Mammary epithelial cell (primary cell): Measurements from ENCODE around the gene CTBP2.

ENCODE experiments used
- EZH2 ChIP-seq: IDR thresholded peaks from 2 replicates; pipeline ENCODE4 v1.6.1; 2012; ENCODE audit warnings: low read length, inconsistent platforms, borderline replicate concordance
- TF ChIP-seq, protein P1 (sequence below), 2 donors: IDR thresholded peaks in 1 of 2; conservative IDR thresholded peaks in 1 of 2; 2 replicates each; pipeline ENCODE4 v1.5.1; 2011 to 2012; ENCODE audit warnings: inconsistent platforms in 2 of 2, low read length in 2 of 2, mild to moderate bottlenecking in 2 of 2, control low read depth in 1 of 2, low read depth in 1 of 2; ENCODE audit not compliant: insufficient read depth in 1 of 2; ENCODE audit errors: extremely low read depth in 1 of 2

DNA sequence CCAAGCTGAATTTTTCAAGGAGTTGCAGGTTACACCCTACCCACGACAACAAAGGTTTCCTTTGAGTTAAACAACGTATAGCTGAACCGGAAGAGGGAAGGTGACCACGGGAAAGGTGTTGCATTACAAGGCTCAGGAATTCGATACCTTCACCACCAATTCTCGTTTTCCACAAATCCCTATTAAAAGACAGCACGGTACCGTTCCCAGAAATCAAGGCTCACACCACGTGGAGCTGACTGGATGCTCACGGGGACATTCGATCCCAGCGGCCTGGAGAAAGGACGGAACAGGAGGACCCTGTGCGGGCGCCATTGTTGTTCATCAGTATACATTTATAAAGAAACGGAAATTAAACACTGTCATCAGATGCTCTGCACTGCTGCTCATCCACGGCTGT lies 56.4 kb downstream of the CTBP2 start:
- TF ChIP-seq, protein P1, sequence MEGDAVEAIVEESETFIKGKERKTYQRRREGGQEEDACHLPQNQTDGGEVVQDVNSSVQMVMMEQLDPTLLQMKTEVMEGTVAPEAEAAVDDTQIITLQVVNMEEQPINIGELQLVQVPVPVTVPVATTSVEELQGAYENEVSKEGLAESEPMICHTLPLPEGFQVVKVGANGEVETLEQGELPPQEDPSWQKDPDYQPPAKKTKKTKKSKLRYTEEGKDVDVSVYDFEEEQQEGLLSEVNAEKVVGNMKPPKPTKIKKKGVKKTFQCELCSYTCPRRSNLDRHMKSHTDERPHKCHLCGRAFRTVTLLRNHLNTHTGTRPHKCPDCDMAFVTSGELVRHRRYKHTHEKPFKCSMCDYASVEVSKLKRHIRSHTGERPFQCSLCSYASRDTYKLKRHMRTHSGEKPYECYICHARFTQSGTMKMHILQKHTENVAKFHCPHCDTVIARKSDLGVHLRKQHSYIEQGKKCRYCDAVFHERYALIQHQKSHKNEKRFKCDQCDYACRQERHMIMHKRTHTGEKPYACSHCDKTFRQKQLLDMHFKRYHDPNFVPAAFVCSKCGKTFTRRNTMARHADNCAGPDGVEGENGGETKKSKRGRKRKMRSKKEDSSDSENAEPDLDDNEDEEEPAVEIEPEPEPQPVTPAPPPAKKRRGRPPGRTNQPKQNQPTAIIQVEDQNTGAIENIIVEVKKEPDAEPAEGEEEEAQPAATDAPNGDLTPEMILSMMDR (conservative IDR thresholded peaks at IDR 0.05 in 1 of 2, IDR thresholded peaks at IDR 0.05 in 1 of 2; ENCODE audit: extremely low read depth in 1 of 2, insufficient read depth in 1 of 2, low read depth in 1 of 2, low read length in 2 of 2) = no peak
- no peak for TF ChIP-seq EZH2
